ENCODE measurements around the gene GGACT.

Gene GGACT

GRCh38 chr13:100508455-100508854 is 80.1 kb downstream of the GGACT start:
- H3K4me1 ChIP-seq = no peaks in the 10 kb centered on the region
- H3K9me3 ChIP-seq (ENCODE audit: control insufficient read depth, low read length) = no peaks in the 10 kb centered on the region
- H3K4me2 ChIP-seq (ENCODE audit: low read length) = no peak overlapping the region
- H3K36me3 ChIP-seq (ENCODE audit: control insufficient read depth, insufficient read depth, low read length) = no peaks in the 10 kb centered on the region
- no peak overlapping the region for H3K27ac ChIP-seq
- no peaks in the 10 kb centered on the region for H3K79me2 ChIP-seq
- no peak for TF ChIP-seq CTCF (IDR thresholded peaks at IDR 0.05)
- H2AFZ ChIP-seq = no peak overlapping the region
- no peaks in the 10 kb centered on the region for H3K27me3 ChIP-seq (ENCODE audit: control insufficient read depth, insufficient read depth, low read length)
- H3K9ac ChIP-seq = no peak overlapping the region
- H3K4me3 ChIP-seq (ENCODE audit: low read depth, low read length) = no peak overlapping the region

- Histone ChIP-seq H3K27ac (no peak overlapping the region), H3K27me3 (ENCODE audit: control insufficient read depth, insufficient read depth, low read length) (no peaks in the 10 kb centered on the region), H3K9ac (no peak overlapping the region), H3K79me2 (no peaks in the 10 kb centered on the region), H3K4me2 (ENCODE audit: low read length) (no peak overlapping the region), H3K4me1 (no peaks in the 10 kb centered on the region), H3K9me3 (ENCODE audit: control insufficient read depth, low read length) (no peaks in the 10 kb centered on the region), H3K36me3 (ENCODE audit: control insufficient read depth, insufficient read depth, low read length) (no peaks in the 10 kb centered on the region), H3K4me3 (ENCODE audit: low read depth, low read length) (no peak overlapping the region), H2AFZ (no peak overlapping the region)
- no peak for TF ChIP-seq CTCF (IDR thresholded peaks at IDR 0.05)
Measured at GRCh38 chr13:100506600-100507422, 81.8 kb downstream of the GGACT start.

- Histone ChIP-seq H3K4me1 (no peaks in the 10 kb centered on the region), H3K27ac (no peak overlapping the region), H3K4me3 (ENCODE audit: low read depth, low read length) (no peak overlapping the region), H3K27me3 (ENCODE audit: control insufficient read depth, insufficient read depth, low read length) (no peaks in the 10 kb centered on the region), H2AFZ (no peak overlapping the region), H3K9me3 (ENCODE audit: control insufficient read depth, low read length) (no peaks in the 10 kb centered on the region), H3K9ac (no peak overlapping the region), H3K4me2 (ENCODE audit: low read length) (no peak overlapping the region), H3K36me3 (ENCODE audit: control insufficient read depth, insufficient read depth, low read length) (no peaks in the 10 kb centered on the region), H3K79me2 (no peaks in the 10 kb centered on the region)
- no peak for TF ChIP-seq CTCF (IDR thresholded peaks at IDR 0.05)
Measured at GRCh38 chr13:100506154-100506553, 82.4 kb downstream of the GGACT start.

- no peaks in the 10 kb centered on the region for H3K79me2 ChIP-seq
- H3K4me2 ChIP-seq (ENCODE audit: low read length) = no peak overlapping the region
- no peaks in the 10 kb centered on the region for H3K27me3 ChIP-seq (ENCODE audit: control insufficient read depth, insufficient read depth, low read length)
- no peaks in the 10 kb centered on the region for H3K9me3 ChIP-seq (ENCODE audit: control insufficient read depth, low read length)
- H3K9ac ChIP-seq = no peak overlapping the region
- H3K27ac ChIP-seq = no peak overlapping the region
- H3K36me3 ChIP-seq (ENCODE audit: control insufficient read depth, insufficient read depth, low read length) = no peaks in the 10 kb centered on the region
- H3K4me1 ChIP-seq = no peaks in the 10 kb centered on the region
- H2AFZ ChIP-seq = no peak overlapping the region
- TF ChIP-seq CTCF (IDR thresholded peaks at IDR 0.05) = no peak
- H3K4me3 ChIP-seq (ENCODE audit: low read depth, low read length) = no peak overlapping the region
Measured at GRCh38 chr13:100503622-100504021, 85.0 kb downstream of the GGACT start.

GRCh38 chr13:100502446-100502845 is 86.1 kb downstream of the GGACT start:
- Histone ChIP-seq H3K4me3 (ENCODE audit: low read depth, low read length) (no peak overlapping the region), H3K9me3 (ENCODE audit: control insufficient read depth, low read length) (no peaks in the 10 kb centered on the region), H3K79me2 (no peaks in the 10 kb centered on the region), H3K27me3 (ENCODE audit: control insufficient read depth, insufficient read depth, low read length) (no peaks in the 10 kb centered on the region), H3K27ac (no peak overlapping the region), H2AFZ (no peak overlapping the region), H3K4me1 (peaks cover 3% of the 10 kb centered on the region), H3K36me3 (ENCODE audit: control insufficient read depth, insufficient read depth, low read length) (no peaks in the 10 kb centered on the region), H3K4me2 (ENCODE audit: low read length) (no peak overlapping the region), H3K9ac (no peak overlapping the region)
- no peak for TF ChIP-seq CTCF (IDR thresholded peaks at IDR 0.05)
